ENCODE results near the gene ANKRD36C. TPM values are rescaled to one million over a fixed set of nuclear protein-coding genes. Genes with fewer than 3 reads are reported as not detected.
"Not testable (repeated sequence)": the region's sequence is repeated elsewhere in the genome, so short reads cannot be mapped to it uniquely, and the experiment has no call there.

ANKRD36C gene
- total and polyA plus RNA-seq, 10 donors = 0.80 to 106 (median 58.5) TPM

GRCh38 chr2:96024336-96025193 is 32.9 kb upstream of the ANKRD36C start:
- TF ChIP-seq POLR2A (IDR thresholded peaks at IDR 0.05) (no peak), POLR2AphosphoS5 (IDR thresholded peaks at IDR 0.05) (no peak)
- TF ChIP-seq, protein P1, sequence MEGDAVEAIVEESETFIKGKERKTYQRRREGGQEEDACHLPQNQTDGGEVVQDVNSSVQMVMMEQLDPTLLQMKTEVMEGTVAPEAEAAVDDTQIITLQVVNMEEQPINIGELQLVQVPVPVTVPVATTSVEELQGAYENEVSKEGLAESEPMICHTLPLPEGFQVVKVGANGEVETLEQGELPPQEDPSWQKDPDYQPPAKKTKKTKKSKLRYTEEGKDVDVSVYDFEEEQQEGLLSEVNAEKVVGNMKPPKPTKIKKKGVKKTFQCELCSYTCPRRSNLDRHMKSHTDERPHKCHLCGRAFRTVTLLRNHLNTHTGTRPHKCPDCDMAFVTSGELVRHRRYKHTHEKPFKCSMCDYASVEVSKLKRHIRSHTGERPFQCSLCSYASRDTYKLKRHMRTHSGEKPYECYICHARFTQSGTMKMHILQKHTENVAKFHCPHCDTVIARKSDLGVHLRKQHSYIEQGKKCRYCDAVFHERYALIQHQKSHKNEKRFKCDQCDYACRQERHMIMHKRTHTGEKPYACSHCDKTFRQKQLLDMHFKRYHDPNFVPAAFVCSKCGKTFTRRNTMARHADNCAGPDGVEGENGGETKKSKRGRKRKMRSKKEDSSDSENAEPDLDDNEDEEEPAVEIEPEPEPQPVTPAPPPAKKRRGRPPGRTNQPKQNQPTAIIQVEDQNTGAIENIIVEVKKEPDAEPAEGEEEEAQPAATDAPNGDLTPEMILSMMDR (IDR thresholded peaks at IDR 0.05 in 8 of 11, conservative IDR thresholded peaks at IDR 0.05 in 3 of 11) = no peak
- no peaks in the 10 kb centered on the region for H3K9me3 ChIP-seq
- intact Hi-C loops (cut with DNase I; ENCODE audit: low total_unique reads) = no loop called here
- WGBS, 5 donors = 78 to 97% (median 92%) methylated on average over 10 to 27 of the region's 27 CpGs
- no peaks in the 10 kb centered on the region for H3K27me3 ChIP-seq (replicated peaks in 1 of 7)
- DNase-seq = no peak
- H3K36me3 ChIP-seq = peaks cover 0 to 4% (median 0%) of the 10 kb centered on the region in 6 donors
- no peak overlapping the region for H3K27ac ChIP-seq
- peaks cover 0 to 8% (median 0%) of the 10 kb centered on the region in 6 donors for H3K4me1 ChIP-seq
- H3K4me3 ChIP-seq = no peak overlapping the region

- H3K4me1 ChIP-seq; intact Hi-C loops (cut with DNase I; ENCODE audit: low total_unique reads); DNase-seq; H3K9me3 ChIP-seq; H3K4me3 ChIP-seq; H3K27ac ChIP-seq; H3K27me3 ChIP-seq (replicated peaks in 1 of 7); H3K36me3 ChIP-seq: not testable (repeated sequence)
- WGBS, 5 donors = 60 to 92% (median 88%) methylated on average over 3 to 7 of the region's 7 CpGs
These were observed 32.1 kb upstream of the ANKRD36C start for GRCh38 chr2:96023701-96024100.

DNA sequence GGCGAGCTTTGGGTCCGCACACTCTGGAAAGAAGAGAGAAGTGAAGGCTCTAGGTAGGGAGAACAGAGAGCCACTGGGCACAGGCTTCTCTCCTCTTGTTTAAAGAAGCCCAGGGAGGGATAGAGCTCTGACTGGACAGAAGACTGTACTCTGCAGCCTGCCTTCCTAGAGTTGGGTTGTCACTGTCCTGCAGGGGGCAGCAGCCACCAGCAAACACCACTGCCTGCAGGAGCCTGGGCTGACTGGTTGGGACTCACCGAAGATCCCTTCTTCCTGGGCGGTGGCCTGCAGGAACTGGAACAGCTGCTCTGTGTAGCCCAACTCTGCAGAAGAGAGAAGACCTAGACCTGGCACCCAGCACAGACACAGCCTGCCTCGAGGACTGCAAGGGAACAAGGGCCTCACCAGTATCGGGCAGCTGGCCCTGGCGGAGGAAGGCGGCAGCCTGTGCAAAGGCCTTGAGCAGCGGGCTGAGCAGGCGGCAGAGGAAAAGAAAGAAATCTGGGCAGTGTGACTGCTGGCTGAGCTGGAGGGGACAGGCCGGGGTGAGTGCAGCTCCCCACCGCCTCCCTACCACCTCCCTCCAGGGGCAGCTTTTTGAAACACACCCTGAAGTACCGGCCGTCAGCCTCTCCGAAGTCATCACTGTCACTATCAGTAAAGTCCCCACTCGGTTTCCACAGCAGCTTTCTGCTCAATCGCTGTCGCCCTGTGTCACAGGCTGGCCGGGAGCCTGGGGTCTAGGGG is 31.2 kb upstream of the ANKRD36C start:
- H3K4me3 ChIP-seq; H3K4me1 ChIP-seq; H3K36me3 ChIP-seq; H3K27me3 ChIP-seq (replicated peaks in 1 of 7); intact Hi-C loops (cut with DNase I; ENCODE audit: low total_unique reads); H3K9me3 ChIP-seq: not testable (repeated sequence)
- peak in 2 of 3 donors; percentile 19 to 45 for TF ChIP-seq POLR2AphosphoS5 (IDR thresholded peaks at IDR 0.05)
- TF ChIP-seq, protein P1 (IDR thresholded peaks at IDR 0.05 in 8 of 11, conservative IDR thresholded peaks at IDR 0.05 in 3 of 11) = peak; percentile 51 to 89 (median 82)
- peak overlapping the region in 1 of 8 donors; percentile 37 for H3K27ac ChIP-seq
- 50 to 73% (median 63%) methylated on average over 8 to 17 of the region's 19 CpGs for WGBS, 5 donors
- DNase-seq = peak; percentile 91

GRCh38 chr2:96022126-96022525 is 30.5 kb upstream of the ANKRD36C start:
- DNase-seq; intact Hi-C loops (cut with DNase I; ENCODE audit: low total_unique reads); H3K4me1 ChIP-seq; H3K9me3 ChIP-seq; H3K27ac ChIP-seq; H3K36me3 ChIP-seq; H3K4me3 ChIP-seq; H3K27me3 ChIP-seq (replicated peaks in 1 of 7): not testable (repeated sequence)
- WGBS, 5 donors = 89 to 95% (median 92%) methylated on average over 2 to 7 of the region's 7 CpGs

DNA sequence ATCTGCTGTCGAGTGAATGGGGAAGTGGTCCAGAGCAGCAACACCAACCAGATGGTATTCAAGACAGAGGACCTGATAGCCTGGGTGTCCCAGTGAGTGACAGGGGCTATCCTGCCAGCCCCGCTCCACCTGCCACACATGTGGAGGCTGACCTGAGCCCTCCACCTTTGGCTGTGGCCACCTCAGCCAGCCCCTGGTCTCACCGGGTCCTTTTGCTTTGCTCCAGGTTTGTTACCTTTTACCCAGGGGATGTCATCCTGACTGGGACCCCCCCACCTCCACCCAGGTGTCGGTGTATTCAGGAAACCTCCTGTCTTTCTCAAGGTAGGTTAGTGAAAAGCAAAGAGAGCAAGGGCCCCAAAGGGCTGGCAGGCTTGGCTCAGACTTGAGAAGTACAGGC is 29.5 kb upstream of the ANKRD36C start:
- intact Hi-C loops (cut with DNase I; ENCODE audit: low total_unique reads) = not testable (repeated sequence)
- WGBS, 5 donors = 86 to 97% (median 94%) methylated on average over 4 of the region's 4 CpGs

GRCh38 chr2:96019909-96020590 is 28.4 kb upstream of the ANKRD36C start:
- H3K4me1 ChIP-seq; DNase-seq; H3K27me3 ChIP-seq (replicated peaks in 1 of 7); intact Hi-C loops (cut with DNase I; ENCODE audit: low total_unique reads); H3K4me3 ChIP-seq; H3K27ac ChIP-seq; H3K9me3 ChIP-seq; H3K36me3 ChIP-seq: not testable (repeated sequence)
- WGBS, 5 donors = 80 to 94% (median 87%) methylated on average over 3 to 4 of the region's 9 CpGs

More for the DNA sequence above, 29.5 kb upstream of the ANKRD36C start:
- not testable (repeated sequence) for H3K9me3 ChIP-seq; H3K27me3 ChIP-seq (replicated peaks in 1 of 7); H3K4me1 ChIP-seq; H3K27ac ChIP-seq; H3K36me3 ChIP-seq; H3K4me3 ChIP-seq; DNase-seq

GRCh38 chr2:96016321-96016720 is 24.7 kb upstream of the ANKRD36C start:
- H3K9me3 ChIP-seq; intact Hi-C loops (cut with DNase I; ENCODE audit: low total_unique reads); H3K27ac ChIP-seq; H3K27me3 ChIP-seq (replicated peaks in 1 of 7); DNase-seq; H3K36me3 ChIP-seq; H3K4me1 ChIP-seq; H3K4me3 ChIP-seq: not testable (repeated sequence)
- WGBS, 5 donors = 77 to 97% (median 89%) methylated on average over 3 to 4 of the region's 4 CpGs

- intact Hi-C loops (cut with DNase I; ENCODE audit: low total_unique reads); H3K27me3 ChIP-seq (replicated peaks in 1 of 7); H3K36me3 ChIP-seq; H3K27ac ChIP-seq; H3K9me3 ChIP-seq; DNase-seq; H3K4me3 ChIP-seq: not testable (repeated sequence)
- H3K4me1 ChIP-seq = peaks cover 0 to 16% (median 7%) of the 10 kb centered on the region in 6 donors
- WGBS, 5 donors = 77 to 94% (median 82%) methylated on average over 1 of the region's 1 CpG
These were observed 21.2 kb upstream of the ANKRD36C start for GRCh38 chr2:96012792-96013264.

All from spleen (tissue), 11 donors.